ENCODE measurements around the gene LNX2.

The LNX2 gene

GRCh38 chr13:27601208-27601607 is 19.1 kb downstream of the LNX2 start:
- Histone ChIP-seq H3K27me3 (ENCODE audit: control insufficient read depth in 1 of 2, insufficient read depth in 1 of 2, low read length in 2 of 2) (no peaks in the 10 kb centered on the region), H3K9ac (ENCODE audit: low read length) (no peak overlapping the region), H3K79me1 (replicated peaks; ENCODE audit: low read length, poor library complexity, severe bottlenecking) (peaks cover 8% of the 10 kb centered on the region), H3K14ac (ENCODE audit: low read length in 2 of 2) (no peak overlapping the region), H3K4me1 (ENCODE audit: control insufficient read depth, insufficient read depth, low read depth, low read length) (no peaks in the 10 kb centered on the region), H2AFZ (ENCODE audit: low read depth, low read length) (no peak overlapping the region), H3K4me2 (ENCODE audit: low read length, poor library complexity, severe bottlenecking) (no peak overlapping the region), H3K4ac (ENCODE audit: low read depth in 1 of 2, low read length in 2 of 2) (no peak overlapping the region), H2BK15ac (ENCODE audit: low read depth, poor library complexity, severe bottlenecking) (no peak overlapping the region), H3K4me3 (ENCODE audit: insufficient read depth in 1 of 2, low read depth in 1 of 2, low read length in 2 of 2) (no peak overlapping the region), H2AK5ac (ENCODE audit: low read length, severe bottlenecking) (no peak overlapping the region), H3K27ac (ENCODE audit: low read length, poor library complexity, severe bottlenecking) (no peak overlapping the region), H2BK120ac (ENCODE audit: low read depth, low read length) (no peak overlapping the region), H2BK5ac (ENCODE audit: low read depth, low read length, poor library complexity, severe bottlenecking) (no peak overlapping the region), H2BK12ac (ENCODE audit: low read length in 2 of 2) (no peak overlapping the region), H3K9me3 (ENCODE audit: control insufficient read depth, low read length) (no peaks in the 10 kb centered on the region), H4K91ac (ENCODE audit: low read length) (no peak overlapping the region), H3K18ac (ENCODE audit: low read depth in 1 of 2, low read length in 2 of 2) (no peak overlapping the region), H4K8ac (ENCODE audit: low read length) (no peak overlapping the region), H3K36me3 (ENCODE audit: control insufficient read depth in 1 of 2, insufficient read depth in 2 of 2, low read depth in 1 of 2, low read length in 2 of 2) (no peaks in the 10 kb centered on the region), H3K23ac (ENCODE audit: low read length in 2 of 2) (no peak overlapping the region)
- DNase-seq, result no peak
- 100% methylated on average over 2 of the region's 2 CpGs for WGBS

- DNase-seq, result no peak
- 74% methylated on average over 1 of the region's 1 CpG for WGBS
- no peaks in the 10 kb centered on the region for H3K4me1 ChIP-seq (ENCODE audit: control insufficient read depth, insufficient read depth, low read depth, low read length)
- H3K9ac ChIP-seq (ENCODE audit: low read length), result no peak overlapping the region
- H2BK12ac ChIP-seq (ENCODE audit: low read length in 2 of 2), result no peak overlapping the region
- H2AFZ ChIP-seq (ENCODE audit: low read depth, low read length), result no peak overlapping the region
- peak overlapping the region in 1 of 2 experiments; percentile 23 for H3K18ac ChIP-seq (ENCODE audit: low read depth in 1 of 2, low read length in 2 of 2)
- H3K4me3 ChIP-seq (ENCODE audit: insufficient read depth in 1 of 2, low read depth in 1 of 2, low read length in 2 of 2), result no peak overlapping the region
- H3K23ac ChIP-seq (ENCODE audit: low read length in 2 of 2), result no peak overlapping the region
- H3K4me2 ChIP-seq (ENCODE audit: low read length, poor library complexity, severe bottlenecking), result no peak overlapping the region
- H3K36me3 ChIP-seq (ENCODE audit: control insufficient read depth in 1 of 2, insufficient read depth in 2 of 2, low read depth in 1 of 2, low read length in 2 of 2), result no peaks in the 10 kb centered on the region
- H2BK5ac ChIP-seq (ENCODE audit: low read depth, low read length, poor library complexity, severe bottlenecking), result no peak overlapping the region
- H2BK15ac ChIP-seq (ENCODE audit: low read depth, poor library complexity, severe bottlenecking), result no peak overlapping the region
- peak overlapping the region; percentile 95 for H2AK5ac ChIP-seq (ENCODE audit: low read length, severe bottlenecking)
- peak overlapping the region in 1 of 2 experiments; percentile 79 for H3K14ac ChIP-seq (ENCODE audit: low read length in 2 of 2)
- no peak overlapping the region for H4K8ac ChIP-seq (ENCODE audit: low read length)
- H3K27ac ChIP-seq (ENCODE audit: low read length, poor library complexity, severe bottlenecking), result no peak overlapping the region
- peaks cover 8% of the 10 kb centered on the region for H3K79me1 ChIP-seq (replicated peaks; ENCODE audit: low read length, poor library complexity, severe bottlenecking)
- no peaks in the 10 kb centered on the region for H3K9me3 ChIP-seq (ENCODE audit: control insufficient read depth, low read length)
- no peak overlapping the region for H4K91ac ChIP-seq (ENCODE audit: low read length)
- H3K27me3 ChIP-seq (ENCODE audit: control insufficient read depth in 1 of 2, insufficient read depth in 1 of 2, low read length in 2 of 2), result no peaks in the 10 kb centered on the region
- no peak overlapping the region for H2BK120ac ChIP-seq (ENCODE audit: low read depth, low read length)
- no peak overlapping the region for H3K4ac ChIP-seq (ENCODE audit: low read depth in 1 of 2, low read length in 2 of 2)
These were observed 19.6 kb downstream of the LNX2 start for GRCh38 chr13:27600711-27601110.

DNA sequence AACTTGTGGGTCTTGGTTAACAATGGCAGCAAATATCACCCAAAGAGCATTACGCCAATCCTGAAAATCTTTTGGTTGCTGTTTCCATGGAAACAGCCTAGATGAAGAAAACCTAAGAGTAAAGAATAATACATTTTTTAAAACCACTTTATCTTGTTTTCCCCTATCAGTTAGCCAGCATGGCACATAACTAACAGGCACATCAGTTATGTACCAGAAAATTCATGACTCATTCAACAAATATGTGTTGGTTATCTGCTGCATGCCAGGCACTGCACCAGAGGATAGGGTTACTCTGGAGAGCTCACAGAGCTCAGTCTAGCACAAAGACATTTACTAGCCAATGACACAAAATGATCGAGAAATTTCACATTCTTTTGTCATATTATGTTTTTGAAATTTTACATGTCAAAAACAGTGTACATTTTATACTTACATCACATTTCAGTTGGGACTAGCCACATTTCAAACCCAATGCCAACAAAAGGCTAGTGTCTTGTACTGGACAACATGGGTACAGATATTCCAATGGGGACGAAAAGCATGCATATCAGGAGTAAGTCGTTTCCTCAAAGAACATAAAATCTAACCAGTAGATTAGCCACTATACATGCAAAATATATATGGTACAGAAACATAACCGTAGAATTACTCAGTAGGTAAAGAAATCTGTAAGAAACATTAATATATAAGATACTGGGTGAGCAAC is 20.3 kb downstream of the LNX2 start:
- no peak overlapping the region for H3K4me2 ChIP-seq (ENCODE audit: low read length, poor library complexity, severe bottlenecking)
- H3K9me3 ChIP-seq (ENCODE audit: control insufficient read depth, low read length), result no peaks in the 10 kb centered on the region
- no peak overlapping the region for H2BK12ac ChIP-seq (ENCODE audit: low read length in 2 of 2)
- H4K8ac ChIP-seq (ENCODE audit: low read length), result no peak overlapping the region
- H3K4me3 ChIP-seq (ENCODE audit: insufficient read depth in 1 of 2, low read depth in 1 of 2, low read length in 2 of 2), result no peak overlapping the region
- no peak overlapping the region for H2AFZ ChIP-seq (ENCODE audit: low read depth, low read length)
- H3K23ac ChIP-seq (ENCODE audit: low read length in 2 of 2), result no peak overlapping the region
- H3K14ac ChIP-seq (ENCODE audit: low read length in 2 of 2), result no peak overlapping the region
- no peak overlapping the region for H2AK5ac ChIP-seq (ENCODE audit: low read length, severe bottlenecking)
- H4K91ac ChIP-seq (ENCODE audit: low read length), result no peak overlapping the region
- no peak overlapping the region for H3K18ac ChIP-seq (ENCODE audit: low read depth in 1 of 2, low read length in 2 of 2)
- H3K79me1 ChIP-seq (replicated peaks; ENCODE audit: low read length, poor library complexity, severe bottlenecking), result peaks cover 8% of the 10 kb centered on the region
- H2BK5ac ChIP-seq (ENCODE audit: low read depth, low read length, poor library complexity, severe bottlenecking), result no peak overlapping the region
- H3K9ac ChIP-seq (ENCODE audit: low read length), result no peak overlapping the region
- no peak overlapping the region for H3K4ac ChIP-seq (ENCODE audit: low read depth in 1 of 2, low read length in 2 of 2)
- H3K4me1 ChIP-seq (ENCODE audit: control insufficient read depth, insufficient read depth, low read depth, low read length), result peaks cover 2% of the 10 kb centered on the region
- H3K27me3 ChIP-seq (ENCODE audit: control insufficient read depth in 1 of 2, insufficient read depth in 1 of 2, low read length in 2 of 2), result no peaks in the 10 kb centered on the region
- H2BK120ac ChIP-seq (ENCODE audit: low read depth, low read length), result no peak overlapping the region
- no peaks in the 10 kb centered on the region for H3K36me3 ChIP-seq (ENCODE audit: control insufficient read depth in 1 of 2, insufficient read depth in 2 of 2, low read depth in 1 of 2, low read length in 2 of 2)
- peak; percentile 56 for DNase-seq
- H3K27ac ChIP-seq (ENCODE audit: low read length, poor library complexity, severe bottlenecking), result peak overlapping the region; percentile 73
- H2BK15ac ChIP-seq (ENCODE audit: low read depth, poor library complexity, severe bottlenecking), result no peak overlapping the region
- WGBS, result 100% methylated on average over 2 of the region's 5 CpGs

- H2BK120ac ChIP-seq (ENCODE audit: low read depth, low read length), result no peak overlapping the region
- DNase-seq, result no peak
- H3K27me3 ChIP-seq (ENCODE audit: control insufficient read depth in 1 of 2, insufficient read depth in 1 of 2, low read length in 2 of 2), result no peaks in the 10 kb centered on the region
- H3K9me3 ChIP-seq (ENCODE audit: control insufficient read depth, low read length), result no peaks in the 10 kb centered on the region
- H2BK5ac ChIP-seq (ENCODE audit: low read depth, low read length, poor library complexity, severe bottlenecking), result no peak overlapping the region
- H3K23ac ChIP-seq (ENCODE audit: low read length in 2 of 2), result no peak overlapping the region
- H3K4me2 ChIP-seq (ENCODE audit: low read length, poor library complexity, severe bottlenecking), result no peak overlapping the region
- H4K8ac ChIP-seq (ENCODE audit: low read length), result no peak overlapping the region
- no peak overlapping the region for H2AFZ ChIP-seq (ENCODE audit: low read depth, low read length)
- no peak overlapping the region for H2BK15ac ChIP-seq (ENCODE audit: low read depth, poor library complexity, severe bottlenecking)
- peaks cover 2% of the 10 kb centered on the region for H3K4me1 ChIP-seq (ENCODE audit: control insufficient read depth, insufficient read depth, low read depth, low read length)
- H3K14ac ChIP-seq (ENCODE audit: low read length in 2 of 2), result no peak overlapping the region
- peaks cover 9% of the 10 kb centered on the region for H3K79me1 ChIP-seq (replicated peaks; ENCODE audit: low read length, poor library complexity, severe bottlenecking)
- H2BK12ac ChIP-seq (ENCODE audit: low read length in 2 of 2), result no peak overlapping the region
- no peak overlapping the region for H2AK5ac ChIP-seq (ENCODE audit: low read length, severe bottlenecking)
- H4K91ac ChIP-seq (ENCODE audit: low read length), result no peak overlapping the region
- no peak overlapping the region for H3K18ac ChIP-seq (ENCODE audit: low read depth in 1 of 2, low read length in 2 of 2)
- no peak overlapping the region for H3K4me3 ChIP-seq (ENCODE audit: insufficient read depth in 1 of 2, low read depth in 1 of 2, low read length in 2 of 2)
- no peak overlapping the region for H3K9ac ChIP-seq (ENCODE audit: low read length)
- H3K4ac ChIP-seq (ENCODE audit: low read depth in 1 of 2, low read length in 2 of 2), result no peak overlapping the region
- no peaks in the 10 kb centered on the region for H3K36me3 ChIP-seq (ENCODE audit: control insufficient read depth in 1 of 2, insufficient read depth in 2 of 2, low read depth in 1 of 2, low read length in 2 of 2)
- no peak overlapping the region for H3K27ac ChIP-seq (ENCODE audit: low read length, poor library complexity, severe bottlenecking)
These were observed 21.2 kb downstream of the LNX2 start for GRCh38 chr13:27599096-27599495.

All from mesenchymal stem cell (in vitro differentiated cells and primary cell).